Spleen (tissue), 7 donors: Measurements from ENCODE around the gene ARID4B.

Source experiments
- POLR2A ChIP-seq, 3 donors: fragments of 450-650 bp; IDR thresholded peaks; one replicate each; pipeline ENCODE4 v1.5.1; 2017; ENCODE audit warnings: antibody characterized with exemption in 3 of 3, mild to moderate bottlenecking in 1 of 3
- POLR2AphosphoS5 ChIP-seq, 3 donors: sonication (generic); formaldehyde crosslinking; IDR thresholded peaks; one replicate each; pipeline ENCODE4 v1.5.1; 2017; ENCODE audit warnings: antibody characterized with exemption in 3 of 3
- TF ChIP-seq, protein P1 (sequence below), 11 experiments: fragments of 200-600 bp in 7 of 11; fragments of 450-650 bp in 4 of 11; sonication (generic) in 4 of 11; IDR thresholded peaks in 8 of 11; conservative IDR thresholded peaks in 3 of 11; 1 replicate in 7 of 11; 2 replicates in 4 of 11; pipeline versions ENCODE4 v1.4.0 to v1.8.0; 2016 to 2021; ENCODE audit warnings: antibody characterized with exemption in 11 of 11, inconsistent platforms in 4 of 11, mild to moderate bottlenecking in 1 of 11
- donor health status: DM: no; HTN: no; CAD: no; lungs with moderate emphysema.
- donor health status: DM: no; HTN: no; CAD: no.
- donor health status: DM: no; HTN: no; CAD: no.

DNA sequence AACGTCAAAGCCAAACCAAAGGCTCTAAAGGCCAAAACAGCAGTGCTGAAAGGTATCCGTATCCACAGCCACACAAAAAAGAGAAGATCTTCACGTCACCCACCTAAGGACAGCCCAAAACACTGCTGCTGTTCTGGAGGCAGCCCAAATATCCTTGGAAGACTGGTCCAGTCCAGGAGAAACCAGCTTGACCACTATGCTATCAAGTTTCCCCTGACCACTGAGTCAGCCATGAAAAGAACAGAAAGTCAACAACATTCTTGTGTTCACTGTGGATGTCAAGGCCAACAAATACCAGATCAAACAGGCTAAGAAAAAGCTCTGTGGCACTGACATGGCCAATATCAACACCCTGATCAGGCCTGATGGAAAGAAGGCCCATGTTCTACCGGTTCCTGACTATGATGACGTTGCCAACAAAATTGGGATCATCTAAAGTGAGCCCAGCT, 32.1 kb downstream of the ARID4B start:
- TF ChIP-seq, protein P1, sequence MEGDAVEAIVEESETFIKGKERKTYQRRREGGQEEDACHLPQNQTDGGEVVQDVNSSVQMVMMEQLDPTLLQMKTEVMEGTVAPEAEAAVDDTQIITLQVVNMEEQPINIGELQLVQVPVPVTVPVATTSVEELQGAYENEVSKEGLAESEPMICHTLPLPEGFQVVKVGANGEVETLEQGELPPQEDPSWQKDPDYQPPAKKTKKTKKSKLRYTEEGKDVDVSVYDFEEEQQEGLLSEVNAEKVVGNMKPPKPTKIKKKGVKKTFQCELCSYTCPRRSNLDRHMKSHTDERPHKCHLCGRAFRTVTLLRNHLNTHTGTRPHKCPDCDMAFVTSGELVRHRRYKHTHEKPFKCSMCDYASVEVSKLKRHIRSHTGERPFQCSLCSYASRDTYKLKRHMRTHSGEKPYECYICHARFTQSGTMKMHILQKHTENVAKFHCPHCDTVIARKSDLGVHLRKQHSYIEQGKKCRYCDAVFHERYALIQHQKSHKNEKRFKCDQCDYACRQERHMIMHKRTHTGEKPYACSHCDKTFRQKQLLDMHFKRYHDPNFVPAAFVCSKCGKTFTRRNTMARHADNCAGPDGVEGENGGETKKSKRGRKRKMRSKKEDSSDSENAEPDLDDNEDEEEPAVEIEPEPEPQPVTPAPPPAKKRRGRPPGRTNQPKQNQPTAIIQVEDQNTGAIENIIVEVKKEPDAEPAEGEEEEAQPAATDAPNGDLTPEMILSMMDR (IDR thresholded peaks at IDR 0.05 in 8 of 11, conservative IDR thresholded peaks at IDR 0.05 in 3 of 11) = no peak
- no peak for TF ChIP-seq POLR2A (IDR thresholded peaks at IDR 0.05)
- no peak for TF ChIP-seq POLR2AphosphoS5 (IDR thresholded peaks at IDR 0.05)
